Lower leg skin (tissue), 4 donors: ENCODE measurements around the gene NAA20. TPM values are rescaled to one million over a fixed set of nuclear protein-coding genes. Genes with fewer than 3 reads are reported as not detected.

ENCODE experiments used
- DNase-seq, 2 donors: peaks; one replicate each; pipeline ENCODE4 v3.0.0-alpha.2; 2019; ENCODE audit warnings: low spot score in 2 of 2
- H3K4me3 ChIP-seq: fragments of 200-600 bp; sonication (generic); 2 replicates; pipeline ENCODE4 v1.5.1; 2017; ENCODE audit warnings: mild to moderate bottlenecking, low read depth; ENCODE audit not compliant: poor library complexity, severe bottlenecking
- CTCF ChIP-seq, 3 donors: fragments of 450-650 bp; IDR thresholded peaks; one replicate each; pipeline ENCODE4 v1.5.1; 2016; ENCODE audit warnings: antibody characterized with exemption in 3 of 3, mild to moderate bottlenecking in 3 of 3, moderate library complexity in 2 of 3
- POLR2A ChIP-seq, 2 donors: fragments of 450-650 bp; IDR thresholded peaks; one replicate each; pipeline ENCODE4 v1.6.1; 2016 to 2017; ENCODE audit warnings: antibody characterized with exemption in 2 of 2, mild to moderate bottlenecking in 1 of 2, moderate library complexity in 1 of 2
- WGBS, 2 donors: methylation state at CpG; one replicate each; pipeline ENCODE4 v1.1.5; 2018; 5-methylcytosine and 5-hydroxymethylcytosine counted together
- intact Hi-C: fragments of 100-400 bp; cut with DNase I; formaldehyde crosslinking; loops from one replicate; pipeline ENCODE4 v1.15.0; 2023; ENCODE audit warnings: low total_unique reads
- total RNA-seq, 4 donors: library from RNA; depleted of rRNA; stranded (reverse); fragments of >200 nt; gene quantifications; one replicate each; pipeline ENCODE4 v1.1.0, GENCODE V29; 2016

NAA20 gene
- total RNA-seq, 4 donors from 2014 or later = 27.2 to 38.4 (median 33.1) TPM

- DNase-seq = no peak
- 88 to 89% methylated on average over 6 of the region's 6 CpGs for WGBS, 2 donors
- no peak for TF ChIP-seq CTCF (IDR thresholded peaks at IDR 0.05)
- no peak for TF ChIP-seq POLR2A (IDR thresholded peaks at IDR 0.05)
- intact Hi-C loops = no loop called here
- H3K4me3 ChIP-seq = no peak overlapping the region
Measured at GRCh38 chr20:20038586-20038985, 21.4 kb downstream of the NAA20 start.

- 91 to 96% methylated on average over 6 of the region's 6 CpGs for WGBS, 2 donors
- no peak for TF ChIP-seq POLR2A (IDR thresholded peaks at IDR 0.05)
- TF ChIP-seq CTCF (IDR thresholded peaks at IDR 0.05) = no peak
- intact Hi-C loops = no loop called here
- no peak overlapping the region for H3K4me3 ChIP-seq
- DNase-seq = no peak
Measured at GRCh38 chr20:20039752-20040387, 22.7 kb downstream of the NAA20 start.

- intact Hi-C loops = no loop called here
- H3K4me3 ChIP-seq = peak overlapping the region; percentile 98
- no peak for TF ChIP-seq POLR2A (IDR thresholded peaks at IDR 0.05)
- TF ChIP-seq CTCF (IDR thresholded peaks at IDR 0.05) = no peak
- no peak for DNase-seq
- WGBS, 2 donors = 1 to 2% methylated on average over 12 to 13 of the region's 13 CpGs
Measured at GRCh38 chr20:20051767-20052073, 34.6 kb downstream of the NAA20 start.

- intact Hi-C loops = no loop called here
- 0% methylated on average over 43 to 64 of the region's 67 CpGs for WGBS, 2 donors
- peak in 1 of 3 donors; percentile 61 for TF ChIP-seq CTCF (IDR thresholded peaks at IDR 0.05)
- no peak for TF ChIP-seq POLR2A (IDR thresholded peaks at IDR 0.05)
- H3K4me3 ChIP-seq = peak within 1 kb of the TSS; percentile 98
- DNase-seq = peak; percentile 96 to 99
Measured at GRCh38 chr20:20052074-20052970, 35.2 kb downstream of the NAA20 start, which contains the start of the genes CFAP61 and CRNKL1. TSS of gene CFAP61 (plus strand) at chr20:20052532. CDS start at chr20:20056654, 4,122 bp downstream. TSS of gene CRNKL1 (minus strand) at chr20:20052466. CDS start at chr20:20052342, 124 bp downstream.

GRCh38 chr20:20060234-20060998 lies 43.3 kb downstream of the NAA20 start:
- DNase-seq = no peak
- TF ChIP-seq CTCF (IDR thresholded peaks at IDR 0.05) = no peak
- TF ChIP-seq POLR2A (IDR thresholded peaks at IDR 0.05) = no peak
- no peak overlapping the region for H3K4me3 ChIP-seq
- WGBS, 2 donors = 86 to 90% methylated on average over 6 of the region's 6 CpGs
- intact Hi-C loops = no loop called here
